Upper lobe of right lung (tissue), 1 donor: Measurements from ENCODE around the gene STAMBP. TPM values are rescaled to one million over a fixed set of nuclear protein-coding genes. Genes with fewer than 3 reads are reported as not detected.

Experiments
- ATAC-seq: fragments of 200-7000 bp; cut with Tn5 transposase; one replicate; pipeline ENCODE4 v1.9.1; 2020; ENCODE audit warnings: mild to moderate bottlenecking, moderate library complexity
- DNase-seq: peaks from one replicate; pipeline ENCODE4 v3.0.0-alpha.2; 2020
- H3K27ac ChIP-seq: fragments of 200-600 bp; one replicate; pipeline ENCODE4 v1.8.0; 2022
- H3K27me3 ChIP-seq: fragments of 200-600 bp; one replicate; pipeline ENCODE4 v1.8.0; 2022; ENCODE audit warnings: mild to moderate bottlenecking
- H3K36me3 ChIP-seq: fragments of 200-600 bp; one replicate; pipeline ENCODE4 v1.8.0; 2022
- H3K4me1 ChIP-seq: fragments of 200-600 bp; one replicate; pipeline ENCODE4 v1.8.0; 2022
- H3K4me3 ChIP-seq: fragments of 200-600 bp; one replicate; pipeline ENCODE4 v1.8.0; 2022; ENCODE audit warnings: mild to moderate bottlenecking
- H3K9me3 ChIP-seq: fragments of 200-600 bp; one replicate; pipeline ENCODE4 v1.8.0; 2022
- CTCF ChIP-seq: fragments of 200-600 bp; IDR thresholded peaks from one replicate; pipeline ENCODE4 v1.8.0; 2022; ENCODE audit warnings: antibody characterized with exemption
- intact Hi-C: fragments of 100-400 bp; cut with DNase I; formaldehyde crosslinking; loops from one replicate; pipeline ENCODE4 v1.11.0; 2022
- total RNA-seq: library from RNA; stranded (reverse); fragmentation: NEBNext Ultra II Directional; extraction: Animal tissue kit (Norgen Biotek cat#: 25700); gene quantifications from one replicate; pipeline ENCODE4 v1.2.1, GENCODE V29; 2021
- donor health status: DM: no; HTN: yes; CAD: no; lungs with severe emphysema.

Gene STAMBP
- total RNA-seq, 1 donor from 2014 or later, result 29.9 TPM

- intact Hi-C loops, result no loop called here
- TF ChIP-seq CTCF, result no peak
- Histone ChIP-seq H3K27ac (no peak overlapping the region), H3K4me3 (no peak overlapping the region), H3K4me1 (no peaks in the 10 kb centered on the region), H3K36me3 (no peaks in the 10 kb centered on the region), H3K27me3 (no peaks in the 10 kb centered on the region), H3K9me3 (no peaks in the 10 kb centered on the region)
- ATAC-seq (no peak), DNase-seq (no peak)
These were observed 85.9 kb downstream of the STAMBP start for GRCh38 chr2:73914667-73915066.

DNA sequence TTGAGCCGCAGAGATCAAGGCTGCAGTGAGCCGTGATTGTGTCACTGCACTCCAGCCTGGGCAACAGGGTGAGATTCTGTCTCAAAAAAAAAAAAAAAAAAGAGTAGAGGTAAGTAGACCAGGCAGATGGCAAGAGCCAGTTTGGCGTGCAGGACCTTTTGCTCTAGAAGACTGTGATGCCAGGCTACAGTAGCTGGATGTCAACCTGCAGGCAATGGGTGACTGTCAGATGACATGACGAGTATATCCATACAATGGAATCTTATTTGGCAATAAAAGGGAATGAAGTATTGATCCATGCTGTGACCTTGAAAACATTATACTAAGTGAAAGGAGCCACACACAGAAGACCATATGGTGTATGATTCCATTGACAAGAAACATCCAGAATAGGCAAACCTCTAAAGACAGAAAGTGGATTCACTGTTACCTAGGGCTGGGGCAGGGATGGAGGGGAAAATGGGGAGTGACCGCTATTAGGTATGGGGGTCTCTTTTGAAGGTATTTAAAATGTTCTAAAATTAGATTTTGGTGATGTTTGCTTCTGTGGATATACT lies 86.8 kb downstream of the STAMBP start:
- TF ChIP-seq CTCF, result no peak
- Histone ChIP-seq H3K27ac (no peak overlapping the region), H3K9me3 (no peaks in the 10 kb centered on the region), H3K4me3 (no peak overlapping the region), H3K36me3 (no peaks in the 10 kb centered on the region), H3K4me1 (no peaks in the 10 kb centered on the region), H3K27me3 (no peaks in the 10 kb centered on the region)
- intact Hi-C loops, result no loop called here
- DNase-seq, result no peak
- no peak for ATAC-seq

- ATAC-seq, result no peak
These were observed 87.9 kb downstream of the STAMBP start for GRCh38 chr2:73916666-73917065.

DNA sequence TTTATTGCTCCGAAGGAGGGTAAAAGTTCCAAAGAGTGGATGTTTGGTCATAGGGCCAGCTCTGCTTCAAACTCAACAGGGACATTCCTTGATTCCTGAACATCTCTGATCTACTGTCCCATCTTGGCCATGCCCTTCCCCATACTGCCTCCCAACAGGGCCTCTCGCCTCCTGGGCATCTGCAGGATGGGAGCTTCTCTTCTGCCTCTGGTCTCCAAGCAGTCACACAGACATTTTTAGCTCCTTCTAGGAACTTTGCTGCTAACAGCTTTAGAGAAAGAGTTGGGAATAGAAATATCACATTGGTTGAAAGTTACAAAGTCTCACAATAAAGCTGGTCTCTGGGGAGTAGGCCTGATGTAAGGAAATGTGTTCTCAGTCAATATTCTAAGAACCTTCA lies 88.5 kb downstream of the STAMBP start:
- H3K9me3 ChIP-seq, result no peaks in the 10 kb centered on the region
- no peaks in the 10 kb centered on the region for H3K4me1 ChIP-seq
- ATAC-seq (no peak), DNase-seq (no peak)
- H3K4me3 ChIP-seq, result no peak overlapping the region
- intact Hi-C loops, result no loop called here
- H3K27me3 ChIP-seq, result no peaks in the 10 kb centered on the region
- TF ChIP-seq CTCF, result no peak
- H3K27ac ChIP-seq, result no peak overlapping the region
- no peaks in the 10 kb centered on the region for H3K36me3 ChIP-seq

More at GRCh38 chr2:73916666-73917065, 87.9 kb downstream of the STAMBP start:
- Histone ChIP-seq H3K27me3 (no peaks in the 10 kb centered on the region), H3K36me3 (no peaks in the 10 kb centered on the region), H3K4me3 (no peak overlapping the region), H3K27ac (no peak overlapping the region), H3K9me3 (no peaks in the 10 kb centered on the region), H3K4me1 (no peaks in the 10 kb centered on the region)
- no peak for DNase-seq
- no peak for TF ChIP-seq CTCF
- intact Hi-C loops, result no loop called here

DNA sequence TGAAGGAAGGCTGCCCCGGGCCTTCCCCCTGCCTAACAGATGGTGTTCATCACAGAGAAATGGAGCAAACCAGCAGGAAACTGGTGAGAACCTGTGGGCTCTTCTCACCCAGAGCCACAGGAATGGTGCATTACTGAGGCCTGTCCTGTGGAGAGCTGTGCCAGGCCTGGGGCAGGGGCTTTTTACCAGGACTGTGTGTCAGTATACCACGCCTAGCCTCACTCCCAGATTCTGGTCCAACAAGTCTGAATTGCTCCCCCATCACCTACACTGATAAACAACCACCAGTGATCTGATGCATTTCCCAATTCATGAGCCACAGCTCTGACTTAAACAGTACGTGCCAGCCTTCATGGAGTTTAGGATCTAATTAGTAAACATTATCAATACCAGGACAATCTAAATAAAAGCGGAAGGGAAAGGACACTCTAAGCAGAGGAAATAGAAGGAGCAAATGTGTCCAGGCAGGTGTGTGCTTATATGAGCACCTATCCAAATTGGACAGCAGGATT lies 89.0 kb downstream of the STAMBP start:
- intact Hi-C loops, result no loop called here
- no peak for TF ChIP-seq CTCF
- no peak for ATAC-seq
- DNase-seq, result no peak
- H3K27ac ChIP-seq, result no peak overlapping the region
- no peaks in the 10 kb centered on the region for H3K4me1 ChIP-seq
- no peak overlapping the region for H3K4me3 ChIP-seq
- no peaks in the 10 kb centered on the region for H3K36me3 ChIP-seq
- H3K27me3 ChIP-seq, result no peaks in the 10 kb centered on the region
- H3K9me3 ChIP-seq, result no peaks in the 10 kb centered on the region

GRCh38 chr2:73918856-73919255 lies 90.1 kb downstream of the STAMBP start:
- DNase-seq (no peak), ATAC-seq (no peak)
- Histone ChIP-seq H3K36me3 (no peaks in the 10 kb centered on the region), H3K4me1 (no peaks in the 10 kb centered on the region), H3K27ac (no peak overlapping the region), H3K9me3 (no peaks in the 10 kb centered on the region), H3K4me3 (no peak overlapping the region), H3K27me3 (no peaks in the 10 kb centered on the region)
- TF ChIP-seq CTCF, result no peak
- intact Hi-C loops, result no loop called here
